IPS-20b (cell line): Measurements from ENCODE around the gene GNAL.

Source experiments
- H3K27ac ChIP-seq: one replicate; pipeline ENCODE4 v1.5.1; 2013; ENCODE audit warnings: low read length
- H3K27me3 ChIP-seq: 2 replicates; pipeline ENCODE4 v1.6.1; 2013; ENCODE audit warnings: mild to moderate bottlenecking, low read length, inconsistent platforms; ENCODE audit not compliant: insufficient read depth
- H3K36me3 ChIP-seq: 2 replicates; pipeline ENCODE4 v1.6.1; 2013; ENCODE audit warnings: low read depth, mild to moderate bottlenecking, inconsistent platforms, low read length, moderate library complexity; ENCODE audit not compliant: insufficient read depth
- H3K4me1 ChIP-seq: 2 replicates; pipeline ENCODE4 v1.6.1; 2013; ENCODE audit warnings: mild to moderate bottlenecking, control low read depth, inconsistent platforms, low read length, moderate library complexity; ENCODE audit not compliant: insufficient read depth
- H3K4me3 ChIP-seq: 2 replicates; pipeline ENCODE4 v1.5.1; 2013; ENCODE audit warnings: mild to moderate bottlenecking, low read length, inconsistent platforms
- H3K9ac ChIP-seq: 2 replicates; pipeline ENCODE4 v1.6.1; 2013; ENCODE audit warnings: low read depth, mild to moderate bottlenecking, inconsistent platforms, low read length, moderate library complexity
- H3K9me3 ChIP-seq: 2 replicates; pipeline ENCODE4 v1.6.1; 2013; ENCODE audit warnings: mild to moderate bottlenecking, low read depth, low read length, inconsistent platforms; ENCODE audit not compliant: insufficient read depth

Gene GNAL

DNA sequence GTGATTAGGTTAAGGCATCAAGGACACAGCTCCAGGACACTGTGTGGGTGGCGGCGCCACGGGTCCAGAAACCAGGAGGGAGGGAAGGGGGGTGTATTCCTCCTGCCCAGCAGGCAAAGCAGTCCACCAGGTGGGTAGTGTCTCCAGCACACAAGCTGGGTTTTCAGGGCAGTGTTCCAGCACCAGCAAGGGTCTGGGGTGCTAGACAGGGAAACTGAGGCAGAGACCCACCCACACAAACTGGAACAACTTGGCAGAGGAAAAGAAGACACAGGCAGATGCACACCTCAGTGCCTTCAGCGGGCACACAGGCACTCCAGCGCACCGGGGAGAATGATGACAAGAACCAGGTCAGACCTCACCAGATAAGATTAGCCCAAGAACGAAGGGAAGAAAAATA lies 28.4 kb upstream of the GNAL start:
- no peak overlapping the region for H3K9ac ChIP-seq
- peaks cover 4% of the 10 kb centered on the region; the same call in 1 of the 2 replicates for H3K27me3 ChIP-seq
- H3K36me3 ChIP-seq, result no peaks in the 10 kb centered on the region
- H3K4me1 ChIP-seq, result no peaks in the 10 kb centered on the region
- no peaks in the 10 kb centered on the region for H3K9me3 ChIP-seq
- no peak overlapping the region for H3K4me3 ChIP-seq
- no peak overlapping the region for H3K27ac ChIP-seq

- no peaks in the 10 kb centered on the region for H3K9me3 ChIP-seq
- H3K36me3 ChIP-seq, result no peaks in the 10 kb centered on the region
- no peak overlapping the region for H3K27ac ChIP-seq
- peaks cover 4% of the 10 kb centered on the region; the same call in 1 of the 2 replicates for H3K27me3 ChIP-seq
- H3K9ac ChIP-seq, result no peak overlapping the region
- no peak overlapping the region for H3K4me3 ChIP-seq
- no peaks in the 10 kb centered on the region for H3K4me1 ChIP-seq
Measured at GRCh38 chr18:11661430-11661829, 27.6 kb upstream of the GNAL start.

- Histone ChIP-seq H3K4me1 (peaks cover 2% of the 10 kb centered on the region; the same call in 1 of the 2 replicates), H3K27ac (no peak overlapping the region), H3K9me3 (no peaks in the 10 kb centered on the region), H3K27me3 (peaks cover 4% of the 10 kb centered on the region; the same call in 1 of the 2 replicates), H3K4me3 (no peak overlapping the region), H3K9ac (no peak overlapping the region), H3K36me3 (no peaks in the 10 kb centered on the region)
Measured at GRCh38 chr18:11663439-11664029, 25.5 kb upstream of the GNAL start.

GRCh38 chr18:11664286-11664685 lies 24.8 kb upstream of the GNAL start:
- Histone ChIP-seq H3K27me3 (peaks cover 4% of the 10 kb centered on the region; the same call in 1 of the 2 replicates), H3K4me1 (peaks cover 6% of the 10 kb centered on the region; the same call in 1 of the 2 replicates), H3K27ac (no peak overlapping the region), H3K9ac (no peak overlapping the region), H3K36me3 (no peaks in the 10 kb centered on the region), H3K4me3 (no peak overlapping the region), H3K9me3 (no peaks in the 10 kb centered on the region)

GRCh38 chr18:11665146-11665545 lies 23.9 kb upstream of the GNAL start:
- no peaks in the 10 kb centered on the region for H3K9me3 ChIP-seq
- H3K27me3 ChIP-seq, result peaks cover 4% of the 10 kb centered on the region; the same call in 1 of the 2 replicates
- H3K4me1 ChIP-seq, result peaks cover 6% of the 10 kb centered on the region; the same call in 1 of the 2 replicates
- H3K4me3 ChIP-seq, result no peak overlapping the region
- no peak overlapping the region for H3K9ac ChIP-seq
- H3K27ac ChIP-seq, result no peak overlapping the region
- no peaks in the 10 kb centered on the region for H3K36me3 ChIP-seq

DNA sequence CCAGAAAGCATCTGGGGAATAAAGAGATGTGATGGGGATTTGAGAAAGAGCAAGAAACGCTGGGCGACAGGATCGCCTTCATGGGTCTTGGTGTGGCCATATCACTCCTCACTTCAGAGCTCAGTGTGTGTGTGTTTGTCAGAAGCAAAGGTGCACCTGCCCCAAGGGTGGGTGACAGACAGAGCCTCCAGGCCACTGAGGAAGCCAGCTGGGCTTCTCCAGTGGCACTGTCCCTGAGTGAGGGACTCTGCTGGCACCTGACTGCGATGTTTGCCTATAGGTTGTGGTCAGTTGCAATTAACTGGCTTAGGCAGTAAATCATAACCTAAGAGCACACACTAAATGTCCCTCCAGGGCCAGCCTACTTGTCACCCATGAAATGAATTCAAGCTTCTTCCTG lies 23.5 kb upstream of the GNAL start:
- H3K4me3 ChIP-seq, result no peak overlapping the region
- H3K27ac ChIP-seq, result no peak overlapping the region
- H3K9ac ChIP-seq, result no peak overlapping the region
- peaks cover 4% of the 10 kb centered on the region; the same call in 1 of the 2 replicates for H3K27me3 ChIP-seq
- H3K36me3 ChIP-seq, result no peaks in the 10 kb centered on the region
- H3K4me1 ChIP-seq, result peaks cover 6% of the 10 kb centered on the region; the same call in 1 of the 2 replicates
- no peaks in the 10 kb centered on the region for H3K9me3 ChIP-seq

GRCh38 chr18:11666176-11666575 lies 22.9 kb upstream of the GNAL start:
- Histone ChIP-seq H3K9me3 (no peaks in the 10 kb centered on the region), H3K4me3 (no peak overlapping the region), H3K27me3 (peaks cover 4% of the 10 kb centered on the region; the same call in 1 of the 2 replicates), H3K27ac (no peak overlapping the region), H3K9ac (no peak overlapping the region), H3K36me3 (no peaks in the 10 kb centered on the region), H3K4me1 (peaks cover 6% of the 10 kb centered on the region; the same call in 1 of the 2 replicates)

GRCh38 chr18:11666831-11667230 lies 22.2 kb upstream of the GNAL start:
- no peak overlapping the region for H3K27ac ChIP-seq
- H3K27me3 ChIP-seq, result peaks cover 4% of the 10 kb centered on the region; the same call in 1 of the 2 replicates

DNA sequence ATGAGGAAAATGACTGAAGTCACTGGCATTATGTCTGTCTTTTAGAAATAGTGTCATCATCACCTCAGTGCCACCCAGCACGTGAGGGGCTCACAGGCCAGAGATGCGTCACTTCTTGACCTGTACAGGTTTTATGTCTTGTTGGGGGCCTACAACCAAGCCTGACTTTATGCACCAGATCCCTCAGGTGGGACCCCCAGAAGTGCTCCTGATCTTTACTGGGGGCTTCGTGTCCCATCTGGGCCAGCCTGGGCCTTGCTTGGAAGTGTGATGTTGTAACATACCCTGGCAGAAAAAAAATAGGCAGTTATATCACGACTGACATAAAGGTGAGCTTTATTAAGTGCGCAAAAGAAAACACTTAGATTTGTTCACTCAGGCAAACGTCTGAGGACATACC lies 21.5 kb upstream of the GNAL start:
- no peak overlapping the region for H3K9ac ChIP-seq
- H3K27ac ChIP-seq, result no peak overlapping the region
- peaks cover 6% of the 10 kb centered on the region; the same call in 1 of the 2 replicates for H3K4me1 ChIP-seq
- peaks cover 4% of the 10 kb centered on the region; the same call in 1 of the 2 replicates for H3K27me3 ChIP-seq
- H3K36me3 ChIP-seq, result no peaks in the 10 kb centered on the region
- no peaks in the 10 kb centered on the region for H3K9me3 ChIP-seq
- H3K4me3 ChIP-seq, result no peak overlapping the region

More at GRCh38 chr18:11666831-11667230, 22.2 kb upstream of the GNAL start:
- Histone ChIP-seq H3K4me1 (peaks cover 6% of the 10 kb centered on the region; the same call in 1 of the 2 replicates), H3K4me3 (no peak overlapping the region), H3K9ac (no peak overlapping the region), H3K36me3 (no peaks in the 10 kb centered on the region), H3K9me3 (no peaks in the 10 kb centered on the region)

DNA sequence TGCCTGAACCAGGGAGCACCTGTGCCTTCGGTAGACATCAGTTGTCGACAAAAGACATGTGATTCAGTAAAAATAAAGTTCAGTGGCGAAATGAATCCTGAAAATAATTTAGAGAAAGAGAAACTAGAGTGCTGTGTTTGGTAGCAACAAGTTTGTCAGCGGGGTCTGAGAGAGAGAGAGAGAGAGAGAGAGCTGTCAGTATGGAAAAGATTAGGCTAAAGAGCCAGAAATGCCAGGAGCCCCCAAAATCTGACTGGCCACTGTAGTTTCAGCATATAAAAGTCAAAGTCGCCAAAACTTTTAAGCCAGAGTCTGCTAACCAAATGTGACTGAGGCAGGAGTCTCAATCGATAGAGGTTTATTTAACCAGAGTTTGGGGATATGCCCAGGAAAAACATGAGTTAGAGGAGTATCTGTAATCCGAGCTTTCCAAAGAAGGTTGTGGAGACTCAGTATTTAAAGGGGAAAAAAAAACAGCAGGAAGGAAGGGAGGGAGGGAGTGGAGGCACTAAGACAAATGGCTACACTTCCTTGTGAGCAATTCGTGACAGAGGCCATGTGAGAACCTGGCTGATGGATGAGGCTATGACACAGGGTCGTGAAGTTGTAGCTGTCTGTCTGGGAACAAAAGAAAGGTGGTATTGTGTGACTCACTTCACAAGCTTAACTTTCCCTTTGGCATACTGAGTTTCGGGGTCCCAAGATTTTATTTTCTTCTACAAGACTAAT lies 20.5 kb upstream of the GNAL start:
- H3K4me1 ChIP-seq, result peaks cover 6% of the 10 kb centered on the region; the same call in 1 of the 2 replicates
- H3K9ac ChIP-seq, result no peak overlapping the region
- no peaks in the 10 kb centered on the region for H3K36me3 ChIP-seq
- no peak overlapping the region for H3K27ac ChIP-seq
- H3K4me3 ChIP-seq, result no peak overlapping the region
- H3K27me3 ChIP-seq, result 0 out of 2 replicates have a peak, but pooled peaks cover 4% of the 10 kb centered on the region
- no peaks in the 10 kb centered on the region for H3K9me3 ChIP-seq

DNA sequence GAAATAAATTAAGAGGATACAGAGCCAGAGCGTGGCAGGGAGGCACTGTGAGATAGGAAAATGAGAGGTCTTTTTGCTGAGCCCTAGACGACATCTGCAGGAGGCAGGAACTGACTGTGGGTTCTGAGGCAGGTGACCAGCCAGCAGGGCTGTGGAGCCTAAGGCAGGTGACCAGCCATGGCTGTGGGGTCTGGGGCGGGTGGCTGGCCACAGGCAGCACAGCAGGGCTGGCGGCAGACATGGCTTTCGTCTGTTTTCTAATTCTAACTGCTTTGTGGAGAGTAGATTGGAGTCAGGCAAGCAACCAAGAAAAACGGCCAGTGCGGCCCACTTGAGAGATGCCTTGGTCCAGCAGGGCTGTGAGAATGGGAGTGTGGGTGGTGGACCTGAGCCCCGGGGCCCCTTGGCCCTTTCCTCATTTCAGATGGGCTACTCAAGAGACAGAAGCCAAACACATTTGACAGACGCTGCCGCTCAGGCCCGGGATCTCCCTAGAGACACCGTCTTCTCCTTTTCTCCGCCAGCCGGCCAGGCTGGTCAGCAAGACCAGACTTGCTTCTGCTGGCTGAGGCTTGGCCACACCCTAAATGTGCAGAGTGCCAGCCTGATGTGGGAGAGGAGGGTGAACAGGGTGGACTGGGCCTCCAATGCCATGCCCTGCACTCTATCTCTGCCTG lies 19.7 kb upstream of the GNAL start:
- Histone ChIP-seq H3K27ac (no peak overlapping the region), H3K36me3 (no peaks in the 10 kb centered on the region), H3K4me1 (peaks cover 6% of the 10 kb centered on the region; the same call in 1 of the 2 replicates), H3K4me3 (no peak overlapping the region), H3K27me3 (0 out of 2 replicates have a peak, but pooled peaks cover 4% of the 10 kb centered on the region), H3K9me3 (no peaks in the 10 kb centered on the region), H3K9ac (no peak overlapping the region)
